ENCODE results near the gene PKLR. TPM values are rescaled to one million over a fixed set of nuclear protein-coding genes. Genes with fewer than 3 reads are reported as not detected.
"Not testable (repeated sequence)": the region's sequence is repeated elsewhere in the genome, so short reads cannot be mapped to it uniquely, and the experiment has no call there.

The PKLR gene
- total RNA-seq, 1 donor from 2014 or later, result not detected

DNA sequence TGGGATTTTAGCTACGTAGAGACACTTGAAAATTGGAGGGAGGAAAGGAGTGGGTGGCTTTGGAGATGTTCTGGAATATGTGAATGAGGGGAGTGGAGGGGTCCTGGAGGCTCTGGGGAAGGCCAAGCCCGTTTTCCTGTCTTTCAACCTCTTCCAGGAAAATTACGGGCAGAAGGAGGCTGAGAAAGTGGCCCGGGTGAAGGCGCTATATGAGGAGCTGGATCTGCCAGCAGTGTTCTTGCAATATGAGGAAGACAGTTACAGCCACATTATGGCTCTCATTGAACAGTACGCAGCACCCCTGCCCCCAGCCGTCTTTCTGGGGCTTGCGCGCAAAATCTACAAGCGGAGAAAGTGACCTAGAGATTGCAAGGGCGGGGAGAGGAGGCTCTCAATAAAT, 19.0 kb upstream of the PKLR start:
- intact Hi-C loops (cut with micrococcal nuclease), result loop anchor here (5.0 to 10.0 kb wide), 3 partner anchors 195 to 655 kb away; partner anchors contain the start of genes ARHGEF2, DAP3 and YY1AP1

- intact Hi-C loops (cut with micrococcal nuclease), result no loop called here
Observed at GRCh38 chr1:155319536-155319935, 18.3 kb upstream of the PKLR start.

DNA sequence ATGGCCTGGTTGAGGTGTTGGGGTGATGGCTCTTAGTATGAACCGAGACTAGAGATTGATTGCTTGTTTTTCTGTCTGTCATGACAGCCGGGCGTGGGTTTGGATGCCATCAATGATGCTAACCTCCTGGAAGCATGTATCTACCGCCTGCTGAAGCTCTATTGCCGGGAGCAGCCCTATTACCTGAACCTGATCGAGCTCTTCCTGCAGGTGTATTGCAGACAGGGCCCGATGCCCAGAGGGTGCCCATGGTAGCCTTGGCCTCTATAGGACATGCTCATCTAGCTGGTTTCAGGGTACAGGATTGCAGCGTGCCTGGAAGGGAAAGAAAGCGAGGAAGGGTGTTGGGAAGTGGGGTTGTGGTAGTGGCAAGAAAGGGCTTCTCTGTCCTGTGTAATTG, 16.8 kb upstream of the PKLR start:
- intact Hi-C loops (cut with micrococcal nuclease), result no loop called here

- intact Hi-C loops (cut with micrococcal nuclease), result no loop called here
Observed at GRCh38 chr1:155316922-155317321, 15.7 kb upstream of the PKLR start.

DNA sequence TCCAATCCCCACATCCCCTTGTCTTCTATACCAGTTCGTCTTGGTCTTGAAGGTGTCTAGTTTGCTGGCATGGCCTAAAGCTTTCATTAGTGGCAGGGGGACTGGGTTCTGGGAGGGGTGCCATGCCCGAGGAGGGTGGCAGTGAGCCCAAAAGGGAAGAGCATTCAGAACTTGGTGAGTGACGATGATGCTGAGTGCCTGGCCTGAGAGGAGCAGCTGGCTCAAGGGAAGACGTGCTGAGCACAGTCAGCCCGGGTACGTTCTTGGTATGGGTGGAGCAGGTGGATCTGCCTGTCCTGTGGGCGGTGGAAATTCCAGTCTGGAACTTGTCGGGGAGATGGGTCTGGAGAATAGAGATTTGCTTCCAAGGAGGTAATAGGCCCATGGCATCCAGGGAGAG, 12.0 kb upstream of the PKLR start:
- intact Hi-C loops (cut with micrococcal nuclease), result no loop called here

DNA sequence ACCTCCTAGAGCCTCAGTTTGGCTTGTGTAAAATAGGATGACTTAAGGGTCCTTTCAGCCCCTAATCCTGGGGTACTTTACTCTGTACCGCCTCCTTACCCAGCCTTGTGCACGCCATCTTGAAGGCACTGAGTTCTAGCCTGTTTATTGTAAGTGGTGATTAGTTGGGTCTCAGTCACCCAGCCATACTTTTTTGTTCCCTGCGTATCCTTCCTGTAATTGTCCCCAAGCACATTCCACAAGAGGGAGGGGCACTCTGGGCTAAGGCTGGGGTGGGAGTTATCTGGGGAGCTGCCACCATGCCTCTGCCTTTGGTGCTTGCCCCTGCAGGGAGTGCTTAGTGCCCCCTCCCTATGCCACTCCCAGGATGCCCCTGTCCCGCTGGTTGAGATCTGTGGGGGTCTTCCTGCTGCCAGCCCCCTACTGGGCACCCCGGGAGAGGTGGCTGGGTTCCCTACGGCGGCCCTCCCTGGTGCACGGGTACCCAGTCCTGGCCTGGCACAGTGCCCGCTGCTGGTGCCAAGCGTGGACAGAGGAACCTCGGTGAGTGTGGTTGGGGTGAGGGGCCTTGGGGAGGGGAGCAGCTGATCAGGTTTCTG, 8.3 kb upstream of the PKLR start:
- intact Hi-C loops (cut with micrococcal nuclease), result no loop called here

DNA sequence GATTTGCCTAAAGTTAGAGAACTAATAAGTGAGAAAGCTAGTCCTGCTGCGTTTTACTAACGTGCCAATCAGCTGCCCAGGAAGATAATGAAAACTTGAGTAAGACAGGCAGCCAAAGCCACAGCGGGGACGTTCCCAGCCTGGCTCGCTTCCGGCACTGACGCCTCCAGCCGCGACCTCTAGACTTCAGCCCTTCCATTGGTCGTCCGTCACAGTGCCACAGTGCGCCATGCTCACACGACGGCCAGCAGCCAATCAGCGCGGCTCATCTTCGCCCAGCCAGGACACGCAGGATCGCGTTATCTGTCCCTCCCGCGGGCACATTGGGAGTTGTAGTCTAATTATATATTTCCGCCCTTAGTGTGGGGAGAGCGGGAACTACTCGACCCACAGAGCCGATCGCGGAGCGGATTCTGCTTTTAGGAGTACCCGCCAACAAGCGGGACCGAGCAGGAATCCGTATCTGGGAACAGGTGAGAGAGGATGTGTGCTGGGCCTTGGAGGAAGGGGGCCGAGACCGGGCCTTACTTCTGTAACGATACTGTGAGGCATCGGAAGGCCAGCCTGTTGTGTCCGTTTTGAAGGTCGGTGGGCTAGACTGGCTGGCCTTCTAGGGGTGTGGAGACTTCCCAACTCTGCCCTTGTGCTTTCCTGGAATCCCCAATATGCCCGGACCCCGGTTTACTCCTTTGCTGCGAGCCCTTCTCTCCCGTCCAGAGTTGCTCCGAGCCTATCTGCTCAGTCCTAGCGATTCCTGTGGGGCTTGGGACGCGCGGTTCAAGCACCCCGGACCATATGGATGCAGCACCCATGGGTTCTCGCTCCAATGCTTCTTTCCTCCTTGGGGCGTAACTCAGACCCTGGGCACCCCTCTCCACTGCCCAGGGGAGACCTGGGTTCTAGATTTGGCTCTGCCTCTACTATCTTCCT, 7.5 kb upstream of the PKLR start, which contains the start of gene FDPS:
TSS of gene FDPS (plus strand) at position 374 of the 930 bp plus-strand sequence. CDS start 924 bp downstream, outside the sequence.
- intact Hi-C loops (cut with micrococcal nuclease), result loop anchor here (1.0 kb wide), 3 partner anchors 15 to 58 kb away; partner anchors contain the start of gene HCN3

DNA sequence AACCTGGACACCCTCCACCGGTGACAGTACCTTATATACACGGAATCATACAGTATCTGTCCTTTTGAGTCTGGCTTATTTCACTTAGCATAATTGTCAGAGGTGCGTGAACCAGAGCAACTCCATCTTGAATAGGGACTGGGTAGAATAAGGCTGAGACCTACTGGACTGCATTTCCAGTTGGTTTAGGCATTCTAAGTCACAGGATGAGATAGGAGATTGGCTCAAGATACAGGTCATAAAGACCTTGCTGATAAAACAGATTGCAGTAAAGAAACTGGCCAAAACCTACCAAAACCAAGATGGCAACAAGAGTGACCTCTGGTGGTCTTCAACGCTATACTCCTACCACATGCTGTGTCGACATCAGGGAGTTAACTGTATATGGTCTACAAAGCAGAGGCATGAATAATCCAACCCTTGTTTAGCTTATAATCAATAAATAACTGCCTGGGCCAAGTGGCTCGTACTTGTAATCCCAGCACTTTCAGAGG, 6.1 kb upstream of the PKLR start:
- intact Hi-C loops (cut with micrococcal nuclease), result no loop called here

DNA sequence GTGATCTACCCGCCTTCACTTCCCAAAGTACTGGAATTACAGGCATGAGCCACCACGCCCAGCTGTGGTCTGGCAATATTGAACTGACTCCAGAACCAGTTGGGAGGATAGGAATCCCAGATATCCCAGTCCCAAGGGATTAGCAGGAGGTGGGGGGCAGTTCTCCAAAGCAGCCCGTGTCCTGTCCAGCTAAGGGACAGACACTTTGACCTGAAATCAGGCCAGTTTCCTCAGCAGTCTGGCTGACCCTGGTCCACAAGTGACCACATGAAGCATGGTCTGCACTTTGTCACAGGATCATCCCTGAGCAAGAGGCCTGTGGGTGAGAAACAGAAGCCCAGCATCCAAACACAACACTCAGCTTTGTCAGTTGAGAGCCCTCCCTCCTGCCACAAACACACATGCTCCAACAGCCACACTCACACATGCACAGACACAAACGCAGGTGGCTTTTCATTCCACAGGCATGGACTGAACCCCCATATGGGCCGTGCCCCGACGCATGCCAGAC, 4.7 kb upstream of the PKLR start:
- intact Hi-C loops (cut with micrococcal nuclease), result no loop called here

GRCh38 chr1:155304558-155305063, 3.4 kb upstream of the PKLR start:
- intact Hi-C loops (cut with micrococcal nuclease), result no loop called here

GRCh38 chr1:155300553-155301329, 497 bp downstream of the PKLR start:
- intact Hi-C loops (cut with micrococcal nuclease), result no loop called here

- intact Hi-C loops (cut with micrococcal nuclease), result no loop called here
Observed at GRCh38 chr1:155300024-155300423, 1.2 kb downstream of the PKLR start.

- intact Hi-C loops (cut with micrococcal nuclease), result no loop called here
Observed at GRCh38 chr1:155297384-155297783, 3.9 kb downstream of the PKLR start.

DNA sequence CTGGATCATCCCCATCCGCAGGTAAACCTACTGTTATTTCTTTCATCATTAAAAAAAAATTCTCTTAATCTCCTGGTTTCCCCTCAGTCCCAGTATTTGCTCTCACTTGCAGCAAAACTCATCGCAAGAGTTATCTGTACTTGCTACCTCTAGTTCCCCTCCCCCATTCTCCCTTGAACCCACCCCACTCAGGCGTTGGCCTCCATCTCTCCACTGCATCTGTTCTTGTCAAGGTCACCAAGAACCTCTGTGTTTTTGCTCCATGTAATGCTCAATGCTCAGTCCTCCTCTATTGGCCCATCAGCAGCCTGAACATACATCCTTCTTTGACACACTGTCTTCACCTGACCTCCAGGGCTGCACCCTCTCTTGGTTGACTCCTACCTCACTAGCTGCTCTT, 4.6 kb downstream of the PKLR start:
- intact Hi-C loops (cut with micrococcal nuclease), result no loop called here

DNA sequence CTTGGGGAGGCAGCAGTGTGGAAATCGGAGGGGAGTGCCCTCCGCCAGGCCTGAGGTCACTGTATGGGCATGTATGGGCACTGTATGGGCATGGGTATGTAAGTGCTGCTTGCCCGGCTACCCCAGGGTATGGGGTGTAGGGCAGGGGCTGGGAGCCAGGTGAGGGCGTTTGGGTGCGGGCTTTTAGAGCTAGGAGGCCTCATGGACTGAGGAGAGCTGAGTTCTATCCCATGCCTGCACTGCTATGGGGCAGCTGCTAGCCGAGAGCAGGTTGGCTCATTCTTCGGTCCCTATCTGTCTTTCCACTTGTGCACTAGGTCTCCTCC, 5.3 kb downstream of the PKLR start:
- intact Hi-C loops (cut with micrococcal nuclease), result no loop called here

- intact Hi-C loops (cut with micrococcal nuclease), result no loop called here
Observed at GRCh38 chr1:155295183-155295941, 5.9 kb downstream of the PKLR start.

GRCh38 chr1:155294520-155295182, 6.6 kb downstream of the PKLR start:
- intact Hi-C loops (cut with micrococcal nuclease), result no loop called here

DNA sequence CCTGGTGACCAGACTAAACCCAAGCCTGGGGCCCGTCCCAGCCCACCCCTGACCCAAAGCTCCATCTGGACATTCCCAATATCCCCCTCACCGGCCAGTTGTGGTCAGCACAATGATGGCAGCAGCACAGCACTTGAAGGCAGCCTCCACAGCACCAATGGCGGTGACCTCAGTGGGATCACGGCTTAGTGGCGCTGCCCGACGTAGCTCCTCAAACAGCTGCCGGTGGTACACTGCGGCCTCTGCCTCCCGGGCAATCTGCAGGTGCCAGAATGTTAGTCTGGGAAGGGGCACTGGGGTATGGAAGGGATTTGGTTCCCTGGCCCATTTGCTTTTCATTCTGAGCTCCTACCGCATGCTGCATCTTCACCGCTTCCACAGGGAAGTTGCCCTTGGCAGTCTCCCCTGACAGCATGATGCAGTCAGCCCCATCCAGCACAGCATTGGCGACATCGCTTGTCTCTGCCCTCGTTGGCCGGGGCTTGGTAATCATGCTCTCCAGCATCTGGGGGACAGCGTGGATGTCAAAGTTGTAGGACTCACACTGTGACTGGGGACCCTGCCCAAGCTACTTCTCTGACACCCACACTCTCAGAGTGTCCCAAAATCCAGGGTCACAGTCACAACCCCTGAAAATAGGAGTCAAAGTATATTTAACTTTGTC, 8.0 kb downstream of the PKLR start:
- intact Hi-C loops (cut with micrococcal nuclease), result no loop called here

DNA sequence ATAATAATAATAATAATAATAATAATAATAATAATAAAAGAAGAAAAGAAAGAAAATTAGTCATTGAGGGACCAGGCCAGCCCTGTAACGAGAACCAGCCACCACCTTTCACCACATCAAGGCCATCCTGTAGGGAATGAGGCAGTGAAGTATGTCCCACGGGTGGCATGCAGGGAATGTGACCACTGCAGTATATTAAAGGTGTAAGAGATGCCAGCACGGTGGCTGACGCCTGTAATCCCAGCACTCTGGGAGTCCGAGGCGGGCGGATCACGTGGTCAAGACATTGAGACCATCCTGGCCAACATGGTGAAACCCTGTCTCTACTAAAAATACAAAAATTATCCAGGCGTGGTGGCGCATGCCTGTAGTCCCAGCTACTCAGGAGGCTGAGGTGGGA, 10.2 kb downstream of the PKLR start:
- intact Hi-C loops (cut with micrococcal nuclease), result not testable (repeated sequence)
